Natural killer cell (primary cell): ENCODE data around the gene MTREX. TPM values are rescaled to one million over a fixed set of nuclear protein-coding genes. Genes with fewer than 3 reads are reported as not detected.
A peak's percentile ranks its signal among the peaks of the same experiment; 100 is the strongest.

ENCODE experiments used
- ATAC-seq, 3 donors: fragments of 150-1000 bp in 2 of 3; fragments of 200-7000 bp in 1 of 3; cut with Tn5 transposase; 1 replicate in 1 of 3; 2 replicates in 2 of 3; pipeline ENCODE4 v1.10.0; 2021; ENCODE audit warnings: mild to moderate bottlenecking in 2 of 3, moderate library complexity in 2 of 3
- DNase-seq, 2 donors: peaks; one replicate each; pipeline versions ENCODE4 v3.0.0 to v3.0.0-alpha.2; 2013 to 2021; ENCODE audit warnings: mixed read lengths in 1 of 2
- H3K27ac ChIP-seq: one replicate; pipeline ENCODE4 v1.5.1; 2013; ENCODE audit warnings: mild to moderate bottlenecking, low read length
- H3K27me3 ChIP-seq: one replicate; pipeline ENCODE4 v1.6.1; 2013; ENCODE audit warnings: low read length; ENCODE audit not compliant: control insufficient read depth, insufficient read depth
- H3K36me3 ChIP-seq: one replicate; pipeline ENCODE4 v1.6.1; 2013; ENCODE audit warnings: low read length; ENCODE audit not compliant: control insufficient read depth, insufficient read depth
- H3K4me1 ChIP-seq: one replicate; pipeline ENCODE4 v1.6.1; 2013; ENCODE audit warnings: low read length; ENCODE audit not compliant: control insufficient read depth, insufficient read depth
- H3K4me3 ChIP-seq: one replicate; pipeline ENCODE4 v1.5.1; 2013; ENCODE audit warnings: low read length
- H3K9me3 ChIP-seq: one replicate; pipeline ENCODE4 v1.6.1; 2013; ENCODE audit warnings: low read length; ENCODE audit not compliant: control insufficient read depth, insufficient read depth
- H3K27ac Mint-ChIP-seq, 2 donors: one replicate each; pipeline ENCODE4 v1.8.0; 2022; ENCODE audit warnings: mild to moderate bottlenecking in 2 of 2, mixed read lengths in 2 of 2, moderate library complexity in 1 of 2
- H3K27me3 Mint-ChIP-seq, 2 donors: one replicate each; pipeline ENCODE4 v1.8.0; 2022; ENCODE audit warnings: low read depth in 2 of 2, mixed read lengths in 2 of 2
- H3K36me3 Mint-ChIP-seq: one replicate; pipeline ENCODE4 v1.8.0; 2022; ENCODE audit warnings: mixed read lengths
- H3K4me1 Mint-ChIP-seq, 2 donors: one replicate each; pipeline ENCODE4 v1.8.0; 2022; ENCODE audit warnings: mixed read lengths in 2 of 2
- H3K4me3 Mint-ChIP-seq: one replicate; pipeline ENCODE4 v1.8.0; 2022; ENCODE audit warnings: mild to moderate bottlenecking, moderate library complexity, mixed read lengths
- H3K9me3 Mint-ChIP-seq, 2 donors: one replicate each; pipeline ENCODE4 v1.8.0; 2022; ENCODE audit warnings: mixed read lengths in 2 of 2
- CTCF ChIP-seq: fragments of 200-600 bp; IDR thresholded peaks from one replicate; pipeline ENCODE4 v1.8.0; 2022; ENCODE audit warnings: antibody characterized with exemption
- WGBS: methylation state at CpG from one replicate; pipeline ENCODE4 v1.1.7; 2013; ENCODE audit warnings: missing lambda C conversion rate; ENCODE audit not compliant: insufficient coverage; 5-methylcytosine and 5-hydroxymethylcytosine counted together
- intact Hi-C: fragments of 100-400 bp; cut with micrococcal nuclease; formaldehyde crosslinking; loops from one replicate; pipeline ENCODE4 v1.14.2; 2022
- total RNA-seq, 4 donors: library from RNA; stranded (reverse); fragments of 120-200 nt in 1 of 4; gene quantifications; one replicate each; pipeline versions ENCODE4 v1.2.3 to v1.2.4, GENCODE V29; 2013 to 2022

Gene MTREX
- total RNA-seq, 3 donors from 2014 or later (not counting 1 experiment from before 2014, with no cell fraction given), result 64.5 to 82.2 (median 77.6) TPM

- Mint-ChIP-seq H3K27me3 (no peaks in the 10 kb centered on the region), H3K4me1 (no peaks in the 10 kb centered on the region), H3K4me3 (no peak overlapping the region), H3K27ac (no peak overlapping the region), H3K9me3 (peaks cover 0 to 3% of the 10 kb centered on the region in 2 donors), H3K36me3 (peaks cover 18% of the 10 kb centered on the region)
- Histone ChIP-seq H3K36me3 (peaks cover 39% of the 10 kb centered on the region), H3K4me3 (no peak overlapping the region), H3K9me3 (peaks cover 7% of the 10 kb centered on the region), H3K27me3 (no peaks in the 10 kb centered on the region), H3K4me1 (no peaks in the 10 kb centered on the region), H3K27ac (no peak overlapping the region)
- no peak for TF ChIP-seq CTCF
- DNase-seq, result no peak
- intact Hi-C loops, result no loop called here
- WGBS, result no CpG with 5 or more reads among the region's 2 CpGs
- no peak for ATAC-seq
These were observed 85.8 kb downstream of the MTREX start for GRCh38 chr5:55393501-55394175.

GRCh38 chr5:55402199-55402598, 94.4 kb downstream of the MTREX start:
- Histone ChIP-seq H3K27me3 (no peaks in the 10 kb centered on the region), H3K9me3 (no peaks in the 10 kb centered on the region), H3K36me3 (peaks cover 72% of the 10 kb centered on the region), H3K4me3 (no peak overlapping the region), H3K27ac (no peak overlapping the region), H3K4me1 (no peaks in the 10 kb centered on the region)
- 75% methylated on average over 2 of the region's 2 CpGs for WGBS
- TF ChIP-seq CTCF, result no peak
- ATAC-seq, result no peak
- intact Hi-C loops, result no loop called here
- peak in 1 of 2 donors; percentile 14 for DNase-seq
- Mint-ChIP-seq H3K27ac (peak overlapping the region in 1 of 2 donors; percentile 13), H3K36me3 (peaks cover 19% of the 10 kb centered on the region), H3K4me3 (no peak overlapping the region), H3K9me3 (no peaks in the 10 kb centered on the region), H3K4me1 (no peaks in the 10 kb centered on the region), H3K27me3 (no peaks in the 10 kb centered on the region)

- TF ChIP-seq CTCF, result no peak
- H3K27ac Mint-ChIP-seq, result no peak overlapping the region
- Histone ChIP-seq H3K27ac (no peak overlapping the region), H3K27me3 (no peaks in the 10 kb centered on the region), H3K9me3 (no peaks in the 10 kb centered on the region), H3K36me3 (peaks cover 65% of the 10 kb centered on the region), H3K4me1 (no peaks in the 10 kb centered on the region), H3K4me3 (no peak overlapping the region)
- H3K4me3 Mint-ChIP-seq, result no peak overlapping the region
- no peak for DNase-seq
- WGBS, result 94% methylated on average over 2 of the region's 2 CpGs
- peaks cover 0 to 5% of the 10 kb centered on the region in 2 donors for H3K4me1 Mint-ChIP-seq
- no peak for ATAC-seq
- intact Hi-C loops, result no loop called here
- H3K27me3 Mint-ChIP-seq, result no peaks in the 10 kb centered on the region
- peaks cover 19% of the 10 kb centered on the region for H3K36me3 Mint-ChIP-seq
- H3K9me3 Mint-ChIP-seq, result no peaks in the 10 kb centered on the region
These were observed 98.5 kb downstream of the MTREX start for GRCh38 chr5:55406292-55406691.
